ENCODE data around the gene RALGPS1.
"Not testable (repeated sequence)": the region's sequence is repeated elsewhere in the genome, so short reads cannot be mapped to it uniquely, and the experiment has no call there.

Gene RALGPS1

DNA sequence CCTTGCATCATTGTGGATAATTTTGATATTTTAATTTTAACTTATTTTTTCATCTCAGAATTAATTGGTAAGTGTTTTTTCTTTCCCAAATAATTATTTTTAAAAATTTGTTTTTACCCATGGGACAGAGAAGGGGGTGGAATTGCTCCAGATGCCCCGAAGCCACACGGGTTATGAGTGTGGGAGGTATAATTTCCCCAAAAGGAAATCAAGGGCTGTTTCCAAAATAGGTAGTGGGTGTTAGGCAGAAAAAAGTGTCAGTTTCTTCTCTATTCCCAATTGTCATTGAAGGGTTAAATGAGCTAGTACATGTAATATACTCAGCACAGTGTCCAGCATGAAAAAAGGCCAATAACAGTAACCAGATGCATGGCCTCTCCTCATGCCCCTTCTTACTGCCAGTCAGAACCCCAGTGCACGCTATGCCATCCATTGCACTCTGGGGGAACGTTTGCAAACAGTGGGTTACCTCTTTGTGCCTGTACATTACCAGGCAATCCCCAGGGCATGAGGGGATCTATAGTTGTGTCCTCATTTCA, 244.3 kb downstream of the RALGPS1 start:
- DNase-seq (ENCODE audit: low read depth), result no peak

DNA sequence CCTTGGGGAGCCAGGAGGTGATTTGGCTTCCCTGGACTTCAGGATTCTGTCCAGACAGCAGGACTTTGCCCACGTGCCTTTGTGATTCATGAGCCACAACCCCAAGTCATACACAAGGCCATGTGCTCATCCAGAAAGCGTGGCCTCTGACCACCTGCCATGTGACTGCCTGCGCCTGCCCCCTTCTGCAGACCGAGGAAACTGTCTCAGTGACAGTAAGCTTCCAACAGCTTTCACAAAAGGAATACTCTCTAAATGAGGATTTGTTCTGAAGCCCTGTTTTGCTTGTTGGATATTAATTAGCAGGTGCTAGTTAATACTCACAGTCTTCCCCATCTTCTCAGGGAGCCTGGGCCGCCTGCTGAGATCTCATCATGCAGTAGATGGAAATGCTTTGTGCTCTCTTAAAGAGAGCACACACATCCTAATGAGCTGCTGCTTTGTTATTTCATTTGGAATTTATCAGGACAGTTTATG, 244.8 kb downstream of the RALGPS1 start:
- peak; percentile 51 for DNase-seq (ENCODE audit: low read depth)

DNA sequence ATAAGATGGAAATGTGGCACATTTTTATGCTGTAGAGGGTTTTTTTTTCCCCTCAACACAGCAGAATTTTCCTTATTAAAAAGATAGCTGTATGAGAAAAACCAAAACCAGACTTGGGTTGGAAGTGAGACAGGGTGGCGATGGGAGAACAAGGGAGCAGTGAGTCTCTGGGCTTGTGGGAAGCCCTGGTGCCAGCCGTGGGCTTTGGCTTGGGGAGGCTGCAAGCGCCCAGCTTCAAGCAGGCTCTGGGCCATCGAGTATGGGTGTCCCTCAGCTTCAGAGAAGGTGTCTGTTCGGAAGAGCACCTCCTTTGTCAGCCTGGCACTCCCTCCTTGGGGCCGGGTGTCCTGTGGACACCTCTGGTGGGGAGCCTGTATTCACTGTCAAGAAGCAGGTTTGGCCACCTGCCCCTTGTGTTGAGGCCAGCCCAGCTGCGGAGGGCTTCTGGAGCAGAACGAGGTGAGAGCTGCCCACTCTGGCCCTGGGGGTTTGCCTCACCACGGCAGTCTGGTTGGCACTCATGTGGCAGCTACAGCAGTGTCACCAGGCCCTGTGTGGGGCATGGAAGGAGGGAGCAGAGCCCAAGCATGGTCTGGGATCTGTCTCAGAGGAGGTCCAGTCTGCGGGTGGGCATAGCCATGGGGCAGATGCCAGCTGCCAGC, 245.5 kb downstream of the RALGPS1 start:
- DNase-seq (ENCODE audit: low read depth), result no peak

DNA sequence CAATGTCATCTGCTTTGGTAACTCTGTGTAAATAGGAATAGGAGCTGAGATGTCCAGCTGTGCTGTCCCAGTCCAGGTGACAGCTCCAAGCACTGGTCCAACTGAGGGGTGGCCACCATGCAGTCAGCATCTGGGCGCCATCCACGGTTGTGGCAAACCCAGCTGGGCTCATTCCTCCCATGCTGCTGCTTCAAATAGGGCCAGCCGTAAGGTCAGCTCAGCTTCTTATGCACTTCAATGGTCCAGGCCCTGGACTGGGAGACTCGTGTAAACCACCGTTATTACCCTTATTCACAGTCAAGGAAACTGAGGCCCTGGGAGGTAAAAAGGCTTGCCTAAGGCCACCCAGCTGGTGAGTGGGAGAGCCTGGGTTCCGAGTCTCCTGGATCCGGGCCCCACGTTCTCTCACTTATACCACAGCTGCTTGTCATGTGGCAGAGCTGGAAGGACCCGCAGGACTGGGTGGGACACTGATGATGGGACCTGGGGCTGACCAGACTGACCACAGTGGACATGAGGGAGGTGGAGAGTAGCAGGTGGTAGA, 246.6 kb downstream of the RALGPS1 start:
- DNase-seq (ENCODE audit: low read depth), result no peak

DNA sequence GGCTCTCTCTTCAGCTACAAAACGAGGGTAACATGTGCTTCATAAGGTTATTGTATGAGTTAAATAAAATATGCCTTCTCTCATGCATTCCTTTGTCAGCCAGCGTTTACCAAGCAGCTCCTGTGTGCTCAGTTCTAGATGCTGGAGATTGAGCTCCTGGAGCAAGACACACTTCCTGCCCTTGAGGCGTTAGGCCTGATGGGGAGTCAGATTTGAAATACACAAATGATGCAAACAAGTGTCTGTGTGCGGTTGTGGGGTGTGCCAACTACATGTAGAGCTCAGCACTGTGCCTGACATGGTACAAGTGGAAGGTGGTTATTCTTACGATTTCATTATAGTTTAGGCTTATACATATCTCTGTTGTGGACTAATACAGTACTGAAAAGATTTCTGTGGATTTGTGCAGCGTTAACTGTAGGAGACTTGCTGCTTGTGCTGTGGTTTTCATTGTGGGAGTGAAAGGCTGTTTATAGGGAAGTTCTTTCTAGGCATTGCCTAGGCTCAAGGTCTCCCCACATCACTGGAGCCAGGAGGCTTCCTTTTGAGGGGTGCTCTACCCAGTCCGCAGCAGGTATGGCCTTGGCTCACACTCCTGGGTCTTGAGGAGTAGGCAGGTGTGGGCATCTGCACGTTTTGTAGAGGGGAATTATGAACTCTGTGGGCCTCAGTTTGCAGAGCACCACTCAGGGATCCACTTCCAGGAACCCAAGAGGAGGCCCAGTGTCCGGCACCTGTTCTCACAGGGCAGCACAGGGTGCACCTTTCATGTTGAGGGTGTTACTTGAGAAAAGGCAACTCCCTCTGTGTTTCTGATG, 247.7 kb downstream of the RALGPS1 start:
- DNase-seq (ENCODE audit: low read depth), result no peak

DNA sequence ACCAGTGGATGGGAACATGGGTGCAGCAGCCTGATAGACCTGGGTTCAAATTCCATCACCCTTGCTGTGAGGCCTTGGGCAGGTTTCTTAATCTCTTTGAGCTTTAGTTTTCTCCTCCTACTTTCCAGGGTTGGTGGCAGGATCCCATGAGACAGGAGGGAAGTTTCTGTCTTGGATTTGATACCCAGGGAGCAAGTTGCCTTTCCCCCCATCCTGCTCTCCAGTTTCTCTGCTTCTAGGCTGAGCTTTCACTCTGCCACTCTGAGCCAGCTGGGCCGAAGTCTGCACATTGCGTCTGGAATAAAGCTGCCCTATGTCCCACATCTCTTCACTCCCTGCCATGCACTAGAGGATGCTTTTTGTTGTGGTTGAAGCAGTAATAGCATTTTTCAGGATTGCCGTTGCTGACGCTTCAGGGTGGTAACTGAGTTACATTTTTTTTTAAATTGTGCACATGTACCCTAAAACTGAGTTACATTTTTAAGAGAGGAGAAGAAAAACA, 248.3 kb downstream of the RALGPS1 start:
- no peak for DNase-seq (ENCODE audit: low read depth)

DNA sequence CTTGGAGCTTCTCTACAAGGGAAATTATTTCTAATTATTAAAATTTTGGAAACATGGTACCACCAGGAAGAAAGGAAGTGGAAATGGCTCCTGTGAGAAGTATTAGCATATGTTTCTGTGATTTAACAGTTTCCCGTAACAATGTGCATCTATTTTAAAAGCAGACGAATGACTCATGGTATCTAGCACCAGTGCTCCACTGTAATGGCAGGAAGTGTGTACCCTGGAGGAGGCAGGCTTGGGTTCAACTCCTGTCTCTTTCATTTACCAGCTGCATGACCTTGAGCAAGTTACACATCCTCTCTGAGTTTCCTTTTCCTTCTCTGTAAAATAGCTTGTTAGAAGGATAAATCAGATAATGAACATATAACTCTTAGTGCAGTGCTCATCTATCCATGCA, 248.8 kb downstream of the RALGPS1 start:
- peak; percentile 37 for DNase-seq (ENCODE audit: low read depth)

DNA sequence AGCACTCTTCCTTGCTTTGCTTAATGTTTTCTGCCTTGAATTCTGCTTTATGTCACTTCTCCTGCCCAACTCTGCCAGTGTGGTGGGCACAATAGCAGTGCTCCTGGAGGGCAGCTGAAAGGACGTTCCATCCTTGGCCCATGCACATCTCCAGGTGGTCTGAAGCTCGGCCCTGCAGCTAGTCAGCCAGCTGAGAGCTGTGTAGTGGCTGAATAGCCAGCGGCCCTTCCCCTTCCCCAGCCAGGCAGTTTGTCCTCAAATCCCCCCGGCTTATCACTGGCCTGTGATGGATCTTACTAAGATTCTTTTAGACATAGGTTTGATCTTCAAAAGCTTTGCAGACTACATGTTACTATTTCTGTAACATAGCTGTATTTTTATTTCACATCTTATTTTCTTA, 250.5 kb downstream of the RALGPS1 start:
- no peak for DNase-seq (ENCODE audit: low read depth)

DNA sequence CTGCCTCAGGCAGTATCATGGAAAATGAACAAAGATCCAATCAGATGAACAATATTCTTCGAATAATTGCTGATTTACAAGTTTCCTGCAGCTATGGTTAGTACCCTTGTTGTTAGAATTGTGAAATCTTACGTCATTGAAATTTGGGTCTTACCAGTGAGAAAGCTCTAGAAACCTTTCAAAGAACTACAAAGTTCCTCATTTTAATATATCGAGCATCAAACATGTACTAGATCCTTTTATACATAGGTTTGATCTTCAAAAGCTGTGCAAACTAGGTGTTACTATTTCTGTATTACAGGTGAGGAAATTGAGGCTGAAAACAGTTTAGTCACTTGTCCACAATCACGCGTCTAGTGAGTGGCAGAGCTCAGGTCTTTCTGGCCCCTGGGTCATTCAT, 251.5 kb downstream of the RALGPS1 start:
- DNase-seq (ENCODE audit: low read depth), result no peak

DNA sequence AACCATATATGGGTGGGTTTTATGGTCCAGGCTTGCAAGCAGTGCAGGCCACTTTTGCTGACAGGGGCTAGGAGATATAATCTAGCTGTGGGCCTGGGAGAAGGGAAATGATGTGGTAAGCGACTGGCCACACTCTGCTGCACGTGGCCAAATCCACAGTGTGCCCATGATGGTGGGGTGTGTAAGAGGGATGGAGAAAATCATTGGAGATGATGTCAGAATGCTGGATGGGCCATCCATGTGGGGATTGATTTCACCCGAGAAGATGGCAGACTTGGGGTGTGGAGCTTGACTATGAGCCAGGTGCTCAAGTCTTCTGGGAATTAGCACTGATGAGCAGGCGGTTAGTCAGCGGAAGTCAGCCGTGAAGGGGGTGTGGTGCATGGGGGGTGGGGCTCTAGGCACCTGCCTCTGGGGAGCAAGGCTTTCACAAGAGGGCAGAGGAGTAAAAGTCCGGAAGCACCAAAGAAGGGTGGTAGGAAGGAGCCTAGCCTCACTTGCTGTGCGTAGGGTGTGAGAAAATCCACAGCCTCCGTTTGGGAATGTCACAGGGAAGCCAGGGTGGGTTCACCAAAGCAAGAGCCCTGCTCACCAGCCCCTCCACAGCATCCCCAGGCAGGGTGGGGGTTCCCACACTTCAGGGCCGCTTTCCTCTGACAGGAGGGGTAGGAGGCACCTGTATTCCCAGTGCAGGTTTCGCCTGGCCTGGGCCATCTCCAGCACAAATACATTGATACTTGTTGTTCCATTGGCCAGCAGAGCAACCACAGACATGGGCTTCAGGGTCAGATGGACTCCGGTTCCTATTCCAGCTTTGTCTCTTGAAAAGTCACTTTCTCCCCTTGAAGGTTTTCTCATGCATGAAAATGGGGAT, 252.3 kb downstream of the RALGPS1 start:
- no peak for DNase-seq (ENCODE audit: low read depth)

DNA sequence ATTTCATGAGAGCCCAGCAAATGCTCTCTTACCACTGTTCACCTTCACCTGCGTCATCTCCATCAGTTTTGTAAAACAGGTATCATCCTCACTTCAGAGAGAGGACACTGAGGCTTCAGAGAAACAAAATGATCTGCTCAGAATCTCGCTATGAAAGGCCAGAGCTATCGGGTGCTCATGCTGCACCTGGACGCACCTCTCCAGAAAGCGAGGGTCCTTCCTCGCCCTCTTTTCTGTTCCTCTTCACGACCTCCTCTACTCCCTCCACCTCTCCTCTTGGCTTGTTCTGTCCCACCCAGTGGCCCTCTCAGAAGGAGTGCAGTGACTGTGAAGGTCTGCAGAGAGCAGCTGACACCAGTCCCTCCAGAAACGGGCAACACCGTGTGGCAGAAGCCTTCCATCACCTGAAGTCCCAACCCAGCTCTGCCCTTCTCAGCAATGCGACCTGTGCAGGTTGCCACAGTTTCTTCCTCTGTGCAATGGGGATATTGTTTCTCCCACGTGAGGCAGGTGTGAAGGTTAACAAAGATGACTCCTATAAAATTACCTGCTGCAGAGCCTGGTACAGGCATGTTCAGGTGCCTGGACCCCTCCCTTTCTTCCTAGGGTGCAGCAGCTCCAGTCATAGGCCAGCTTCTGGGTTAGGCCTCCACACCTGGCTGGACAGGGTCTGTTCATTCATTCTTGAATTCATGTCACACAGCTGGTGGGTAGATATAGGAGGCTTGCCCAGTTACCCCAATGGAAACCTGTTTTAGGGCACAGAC, 253.2 kb downstream of the RALGPS1 start:
- no peak for DNase-seq (ENCODE audit: low read depth)

DNA sequence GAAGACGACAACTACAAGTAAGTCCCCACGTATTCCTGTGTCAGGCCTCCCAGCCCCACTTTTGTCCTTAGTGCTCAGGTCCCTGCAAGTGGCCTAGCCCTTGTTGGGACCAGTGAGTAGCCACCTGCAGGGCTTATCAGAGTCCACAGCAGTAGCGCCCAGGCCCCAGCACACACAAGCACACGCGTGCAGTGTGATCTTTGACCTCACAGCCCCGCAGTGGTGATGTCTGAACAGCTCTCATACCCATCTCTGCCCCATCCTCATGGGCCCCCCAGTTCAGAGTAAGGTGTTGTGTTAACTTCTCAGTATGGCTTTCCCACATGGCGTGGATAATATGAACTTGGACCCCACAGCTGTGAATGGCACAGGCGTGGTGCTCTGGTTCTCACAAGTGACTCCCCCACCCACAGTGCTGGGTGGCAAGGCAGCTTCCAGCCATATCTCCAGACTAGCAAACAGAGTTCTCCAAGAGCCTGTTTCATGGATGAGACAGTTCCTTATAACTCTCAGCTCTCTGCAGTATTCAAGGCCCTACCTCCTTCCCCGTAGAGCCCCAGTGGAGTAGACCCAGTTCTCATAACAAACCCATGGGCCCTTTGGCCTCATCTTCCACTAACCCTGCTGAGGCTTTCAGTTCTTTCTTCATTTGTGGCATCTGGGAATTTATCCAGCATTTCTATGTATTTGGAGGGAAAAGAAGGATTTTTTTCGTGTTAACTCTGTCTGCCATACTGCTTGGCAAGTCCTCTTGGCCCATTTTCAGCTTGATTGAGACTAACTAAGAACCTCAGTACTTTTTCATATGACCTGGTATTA, 254.4 kb downstream of the RALGPS1 start:
- DNase-seq (ENCODE audit: low read depth), result no peak

DNA sequence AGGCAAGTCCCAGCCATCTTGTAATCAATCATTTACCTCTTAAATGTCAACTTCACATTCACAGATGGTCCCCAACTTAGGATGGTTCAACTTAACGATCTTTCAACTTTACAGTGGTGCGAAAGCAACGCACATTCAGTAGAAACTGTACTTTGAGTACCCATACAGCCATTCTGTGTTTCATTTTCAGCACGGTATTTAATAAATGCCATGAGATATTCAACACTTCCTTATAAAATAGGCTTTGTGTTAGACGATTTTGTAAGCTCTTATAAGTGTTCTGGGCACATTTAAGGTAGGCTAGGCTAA, 254.9 kb downstream of the RALGPS1 start:
- no peak for DNase-seq (ENCODE audit: low read depth)

DNA sequence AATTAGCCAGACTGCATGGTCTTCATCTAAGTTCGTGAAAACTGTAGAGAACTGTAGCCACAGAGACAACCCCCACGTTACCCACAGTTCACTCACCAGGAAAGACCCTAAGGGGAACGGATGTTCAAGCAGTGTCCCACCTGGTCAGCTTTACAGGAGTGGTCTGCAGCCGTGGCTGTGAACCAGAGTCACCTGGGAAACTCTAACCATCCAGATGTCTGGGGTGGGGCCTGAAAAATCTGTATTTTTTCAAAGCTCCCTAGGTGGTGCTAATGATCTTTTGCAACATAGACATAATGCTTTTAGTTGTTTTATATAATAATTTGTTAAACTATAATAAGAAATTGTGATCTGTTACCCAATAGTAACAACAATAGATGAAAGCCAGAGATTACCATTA, 255.5 kb downstream of the RALGPS1 start:
- no peak for DNase-seq (ENCODE audit: low read depth)

DNA sequence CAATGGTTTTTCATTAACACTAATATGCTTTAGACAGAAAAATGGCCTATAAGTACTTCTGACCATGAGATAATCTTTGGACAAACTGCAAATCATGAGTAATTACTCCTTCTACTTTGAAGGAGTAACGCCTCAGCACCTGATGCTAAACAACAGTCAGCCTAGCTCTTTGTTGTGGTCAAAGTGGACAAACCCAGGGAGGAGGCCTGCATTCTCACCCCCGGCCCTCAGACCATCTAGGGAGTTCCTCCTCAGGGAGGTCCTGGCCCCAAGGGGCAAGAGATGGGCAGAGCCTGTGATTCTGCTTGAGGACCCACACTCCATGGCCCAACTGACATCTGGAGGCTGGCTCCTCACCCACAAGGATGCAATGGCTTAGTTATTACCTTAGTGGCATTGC, 256.1 kb downstream of the RALGPS1 start:
- DNase-seq (ENCODE audit: low read depth), result no peak

DNA sequence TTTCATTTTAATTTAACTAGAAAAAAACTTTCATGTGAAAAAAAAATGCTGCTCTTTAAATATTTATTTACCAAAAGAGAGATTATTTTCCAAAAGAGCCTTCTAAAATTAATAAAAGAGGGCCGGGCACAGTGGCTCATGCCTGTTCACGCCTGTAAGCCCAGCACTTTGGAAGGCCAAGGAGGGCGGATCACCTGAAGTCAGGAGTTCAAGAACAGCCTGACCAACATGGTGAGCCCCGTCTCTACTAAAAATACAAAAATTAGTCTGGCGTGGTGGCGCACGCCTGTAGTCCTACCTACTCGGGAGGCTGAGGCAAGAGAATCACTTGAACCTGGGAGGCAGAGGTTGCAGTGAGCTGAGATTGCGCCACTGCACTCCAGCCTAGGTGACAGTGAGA, 256.8 kb downstream of the RALGPS1 start:
- not testable (repeated sequence) for DNase-seq (ENCODE audit: low read depth)

DNA sequence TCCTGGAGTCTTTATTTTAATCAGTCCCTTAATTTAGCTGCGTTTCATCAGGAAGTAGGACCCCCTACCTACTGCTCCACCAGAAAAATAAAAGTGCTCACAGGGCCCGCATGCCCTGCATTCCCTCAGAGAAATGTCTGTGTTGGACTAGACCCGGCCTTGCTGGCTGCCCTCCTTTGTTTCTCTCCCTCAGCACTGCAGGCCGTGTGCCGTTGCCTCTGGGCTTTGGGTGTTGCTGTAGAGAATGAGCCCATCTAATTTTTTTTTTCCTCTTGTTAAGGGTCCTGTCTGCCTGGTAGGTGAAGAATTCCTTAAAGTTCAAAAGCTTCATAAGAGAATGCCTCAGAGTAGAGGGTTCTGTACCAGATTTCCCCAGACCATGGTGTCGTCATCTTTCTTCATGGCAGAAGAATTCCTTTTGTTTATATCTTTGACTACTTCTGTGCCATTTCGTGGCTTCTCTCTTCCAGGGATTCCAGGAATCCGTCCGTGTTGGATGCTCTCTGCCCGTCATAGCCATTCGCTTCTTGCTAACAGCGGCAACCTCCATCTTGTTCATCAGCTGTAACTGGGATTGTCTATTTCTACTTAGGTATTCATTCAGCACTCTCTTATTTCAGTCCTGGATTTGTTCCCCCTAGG, 257.6 kb downstream of the RALGPS1 start:
- DNase-seq (ENCODE audit: low read depth), result no peak

DNA sequence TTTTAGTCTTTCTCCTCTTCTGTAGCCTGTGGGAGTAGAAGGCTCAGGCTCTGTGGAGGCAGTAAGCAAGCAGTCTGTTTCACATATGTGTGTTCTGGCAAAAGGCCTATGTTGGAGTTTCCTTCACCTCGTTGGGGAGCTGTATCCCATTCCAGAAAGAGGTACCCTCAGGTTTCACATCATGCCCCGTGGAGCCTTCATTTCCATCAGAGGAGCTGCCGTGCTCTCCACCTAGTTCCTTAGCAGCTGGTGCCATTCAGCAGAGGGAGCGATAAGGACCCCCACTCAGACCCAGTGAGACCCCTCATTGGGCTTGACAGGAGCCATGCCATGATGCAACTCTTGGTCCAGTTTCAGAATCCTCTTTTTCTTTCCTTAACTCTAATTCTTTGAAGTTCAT, 258.5 kb downstream of the RALGPS1 start:
- no peak for DNase-seq (ENCODE audit: low read depth)

DNA sequence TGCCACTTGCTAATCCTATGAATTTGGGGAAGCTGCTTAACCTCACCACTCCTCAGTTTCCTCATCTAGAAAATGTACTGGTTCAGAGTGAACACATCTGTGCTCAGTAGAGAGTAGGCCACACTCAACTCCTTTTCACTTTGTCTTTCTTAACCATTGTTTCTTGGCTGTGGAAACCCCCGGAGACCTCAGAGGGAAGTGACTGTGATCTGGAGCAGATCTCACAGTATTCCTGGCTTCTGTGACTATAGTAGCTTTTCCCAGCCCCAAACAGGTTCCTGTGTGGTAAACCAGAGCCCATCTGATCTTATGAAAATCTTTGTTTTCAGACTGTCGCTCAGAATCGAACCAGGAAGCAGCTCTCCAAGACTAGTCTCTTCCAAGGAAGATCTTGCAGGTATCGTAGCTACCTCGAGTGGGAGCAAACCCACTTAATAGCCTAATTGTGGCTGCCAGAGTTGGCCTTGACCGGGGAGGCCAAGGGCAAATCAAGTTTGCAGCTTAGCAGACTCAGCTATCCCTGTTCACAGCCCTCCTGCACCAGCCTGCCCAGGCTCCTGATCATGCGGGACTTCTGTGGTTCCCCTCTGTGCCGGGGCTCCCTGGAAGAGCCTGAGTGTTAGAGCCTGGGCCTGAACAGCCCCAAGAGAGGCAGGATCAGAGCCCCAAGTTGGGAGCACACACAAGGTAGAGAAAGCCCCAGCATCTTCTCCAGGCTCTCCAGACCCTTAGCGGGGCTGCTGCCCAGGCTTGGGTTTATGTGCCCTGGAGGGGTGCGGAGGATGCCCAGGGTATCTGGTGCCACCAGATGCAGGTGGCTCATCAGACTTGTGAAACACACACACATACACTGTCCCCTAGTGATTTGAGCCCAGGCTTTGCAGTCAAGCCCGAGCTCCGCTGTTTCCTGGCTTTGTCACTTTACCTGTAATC, 260.1 kb downstream of the RALGPS1 start:
- DNase-seq (ENCODE audit: low read depth), result no peak
